Body of pancreas (tissue), 4 donors: Measurements from ENCODE around the gene FOXO3. TPM values are rescaled to one million over a fixed set of nuclear protein-coding genes. Genes with fewer than 3 reads are reported as not detected.

Experiments used
- ATAC-seq: fragments of 150-250 bp; one replicate; pipeline ENCODE4 v1.9.1; 2016
- DNase-seq, 4 donors: peaks; one replicate each; pipeline ENCODE4 v3.0.0-alpha.2; 2019
- H3K27ac ChIP-seq, 4 donors: fragments of 200-600 bp; sonication (generic); 1 replicate in 3 of 4; 2 replicates in 1 of 4; pipeline versions ENCODE4 v1.5.1 to v1.6.1; 2016 to 2019; ENCODE audit warnings: mild to moderate bottlenecking in 1 of 4, mixed read lengths in 1 of 4, moderate library complexity in 1 of 4
- H3K27me3 ChIP-seq, 2 donors: fragments of 200-600 bp; sonication (generic); one replicate each; pipeline ENCODE4 v1.6.0; 2016; ENCODE audit warnings: mild to moderate bottlenecking in 1 of 2
- H3K36me3 ChIP-seq, 2 donors: fragments of 200-600 bp; sonication (generic); replicated peaks in 1 of 2; 2 replicates each; pipeline ENCODE4 v1.5.1; 2016; ENCODE audit warnings: low read depth in 2 of 2; ENCODE audit not compliant: insufficient read depth in 1 of 2
- H3K4me1 ChIP-seq: fragments of 200-600 bp; sonication (generic); one replicate; pipeline ENCODE4 v1.6.0; 2016
- H3K4me3 ChIP-seq, 2 donors: fragments of 200-600 bp; sonication (generic); 1 replicate in 1 of 2; 2 replicates in 1 of 2; pipeline ENCODE4 v1.5.1; 2016 to 2019
- H3K9me3 ChIP-seq, 3 donors: fragments of 200-600 bp; sonication (generic); 1 replicate in 2 of 3; 2 replicates in 1 of 3; pipeline ENCODE4 v1.5.1; 2016
- CTCF ChIP-seq, 7 experiments: fragments of 450-650 bp in 4 of 7; fragments of 200-600 bp in 3 of 7; sonication (generic) in 3 of 7; IDR thresholded peaks; one replicate each; pipeline ENCODE4 v1.5.1; 2016 to 2019; ENCODE audit warnings: antibody characterized with exemption in 7 of 7
- POLR2A ChIP-seq, 3 donors: fragments of 450-650 bp; IDR thresholded peaks; one replicate each; pipeline ENCODE4 v1.6.1; 2016; ENCODE audit warnings: antibody characterized with exemption in 3 of 3, mild to moderate bottlenecking in 2 of 3
- WGBS, 2 donors: methylation state at CpG; one replicate each; pipeline ENCODE4 v1.1.5; 2017; 5-methylcytosine and 5-hydroxymethylcytosine counted together
- intact Hi-C: fragments of 100-400 bp; cut with DNase I; formaldehyde crosslinking; loops from one replicate; pipeline ENCODE4 v1.15.1; 2023
- total RNA-seq, 2 donors: library from RNA; depleted of rRNA; stranded (reverse); fragments of >200 nt; gene quantifications; one replicate each; pipeline ENCODE4 v1.1.0, GENCODE V29; 2016

The FOXO3 gene
- total RNA-seq, 2 donors from 2014 or later, result 62.8 to 69.5 TPM

GRCh38 chr6:108727966-108728730 is 167.4 kb downstream of the FOXO3 start:
- Histone ChIP-seq H3K36me3 (no peaks in the 10 kb centered on the region), H3K27me3 (no peaks in the 10 kb centered on the region), H3K9me3 (no peaks in the 10 kb centered on the region), H3K27ac (no peak overlapping the region), H3K4me1 (no peaks in the 10 kb centered on the region), H3K4me3 (no peak overlapping the region)
- 76 to 90% methylated on average over 13 of the region's 13 CpGs for WGBS, 2 donors
- TF ChIP-seq CTCF (IDR thresholded peaks at IDR 0.05) (no peak), POLR2A (IDR thresholded peaks at IDR 0.05) (no peak)
- ATAC-seq (no peak), DNase-seq (no peak)
- intact Hi-C loops, result no loop called here

- TF ChIP-seq CTCF (IDR thresholded peaks at IDR 0.05) (no peak), POLR2A (IDR thresholded peaks at IDR 0.05) (no peak)
- no peaks in the 10 kb centered on the region for H3K27me3 ChIP-seq
- no peaks in the 10 kb centered on the region for H3K4me1 ChIP-seq
- no peaks in the 10 kb centered on the region for H3K36me3 ChIP-seq
- H3K4me3 ChIP-seq, result no peak overlapping the region
- DNase-seq (no peak), ATAC-seq (no peak)
- no peak overlapping the region for H3K27ac ChIP-seq
- no peaks in the 10 kb centered on the region for H3K9me3 ChIP-seq
- intact Hi-C loops, result no loop called here
- WGBS, 2 donors, result 71 to 81% methylated on average over 5 to 7 of the region's 7 CpGs
Observed at GRCh38 chr6:108728826-108729225, 168.1 kb downstream of the FOXO3 start.

GRCh38 chr6:108730635-108731515 is 170.2 kb downstream of the FOXO3 start:
- H3K4me3 ChIP-seq, result no peak overlapping the region
- WGBS, 2 donors, result 60 to 71% methylated on average over 13 of the region's 13 CpGs
- no peaks in the 10 kb centered on the region for H3K36me3 ChIP-seq
- H3K9me3 ChIP-seq, result no peaks in the 10 kb centered on the region
- no peaks in the 10 kb centered on the region for H3K27me3 ChIP-seq
- no peak for ATAC-seq
- intact Hi-C loops, result no loop called here
- DNase-seq, result no peak
- peaks cover 1% of the 10 kb centered on the region for H3K4me1 ChIP-seq
- no peak overlapping the region for H3K27ac ChIP-seq
- TF ChIP-seq CTCF (IDR thresholded peaks at IDR 0.05) (no peak), POLR2A (IDR thresholded peaks at IDR 0.05) (no peak)

GRCh38 chr6:108732091-108732870 is 171.6 kb downstream of the FOXO3 start:
- 84 to 85% methylated on average over 14 to 16 of the region's 16 CpGs for WGBS, 2 donors
- no peak for ATAC-seq
- H3K27ac ChIP-seq, result no peak overlapping the region

More at GRCh38 chr6:108732091-108732870, 171.6 kb downstream of the FOXO3 start:
- intact Hi-C loops, result no loop called here
- H3K9me3 ChIP-seq, result no peaks in the 10 kb centered on the region
- peaks cover 7% of the 10 kb centered on the region for H3K4me1 ChIP-seq
- H3K4me3 ChIP-seq, result no peak overlapping the region
- no peaks in the 10 kb centered on the region for H3K36me3 ChIP-seq
- DNase-seq, result no peak
- TF ChIP-seq POLR2A (IDR thresholded peaks at IDR 0.05), result no peak
- no peak for TF ChIP-seq CTCF (IDR thresholded peaks at IDR 0.05)
- no peaks in the 10 kb centered on the region for H3K27me3 ChIP-seq
